ENCODE data around the gene MYLK. TPM values are rescaled to one million over a fixed set of nuclear protein-coding genes. Genes with fewer than 3 reads are reported as not detected.
A peak's percentile ranks its signal among the peaks of the same experiment; 100 is the strongest.

The MYLK gene
- total RNA-seq, 1 donor from 2014 or later: 81.4 TPM

DNA sequence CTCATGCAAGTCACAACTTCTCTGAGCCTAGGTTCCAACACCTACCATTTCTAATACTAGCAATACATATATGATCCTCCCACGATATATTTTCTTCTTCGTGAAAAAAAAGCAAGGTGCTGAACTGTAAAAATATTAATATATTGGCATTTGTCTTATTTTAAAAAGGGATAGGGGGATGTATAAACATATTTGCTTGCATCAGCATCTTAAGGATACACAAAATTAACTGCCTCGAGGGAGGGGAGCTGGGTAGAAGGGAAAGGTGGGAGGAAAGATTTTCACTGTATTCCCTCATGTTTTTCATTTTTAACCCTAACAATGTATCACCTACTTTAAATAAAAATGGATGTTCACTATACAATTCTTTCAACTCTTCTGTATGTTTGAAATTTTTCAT is 300.6 kb downstream of the MYLK start:
- TF ChIP-seq, protein P1, sequence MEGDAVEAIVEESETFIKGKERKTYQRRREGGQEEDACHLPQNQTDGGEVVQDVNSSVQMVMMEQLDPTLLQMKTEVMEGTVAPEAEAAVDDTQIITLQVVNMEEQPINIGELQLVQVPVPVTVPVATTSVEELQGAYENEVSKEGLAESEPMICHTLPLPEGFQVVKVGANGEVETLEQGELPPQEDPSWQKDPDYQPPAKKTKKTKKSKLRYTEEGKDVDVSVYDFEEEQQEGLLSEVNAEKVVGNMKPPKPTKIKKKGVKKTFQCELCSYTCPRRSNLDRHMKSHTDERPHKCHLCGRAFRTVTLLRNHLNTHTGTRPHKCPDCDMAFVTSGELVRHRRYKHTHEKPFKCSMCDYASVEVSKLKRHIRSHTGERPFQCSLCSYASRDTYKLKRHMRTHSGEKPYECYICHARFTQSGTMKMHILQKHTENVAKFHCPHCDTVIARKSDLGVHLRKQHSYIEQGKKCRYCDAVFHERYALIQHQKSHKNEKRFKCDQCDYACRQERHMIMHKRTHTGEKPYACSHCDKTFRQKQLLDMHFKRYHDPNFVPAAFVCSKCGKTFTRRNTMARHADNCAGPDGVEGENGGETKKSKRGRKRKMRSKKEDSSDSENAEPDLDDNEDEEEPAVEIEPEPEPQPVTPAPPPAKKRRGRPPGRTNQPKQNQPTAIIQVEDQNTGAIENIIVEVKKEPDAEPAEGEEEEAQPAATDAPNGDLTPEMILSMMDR (conservative IDR thresholded peaks at IDR 0.05; ENCODE audit: low read depth, low read length): no peak
- peak overlapping the region; percentile 83 for H3K4me3 ChIP-seq (ENCODE audit: low read depth, low read length)
- no peak for DNase-seq (ENCODE audit: low read depth)

DNA sequence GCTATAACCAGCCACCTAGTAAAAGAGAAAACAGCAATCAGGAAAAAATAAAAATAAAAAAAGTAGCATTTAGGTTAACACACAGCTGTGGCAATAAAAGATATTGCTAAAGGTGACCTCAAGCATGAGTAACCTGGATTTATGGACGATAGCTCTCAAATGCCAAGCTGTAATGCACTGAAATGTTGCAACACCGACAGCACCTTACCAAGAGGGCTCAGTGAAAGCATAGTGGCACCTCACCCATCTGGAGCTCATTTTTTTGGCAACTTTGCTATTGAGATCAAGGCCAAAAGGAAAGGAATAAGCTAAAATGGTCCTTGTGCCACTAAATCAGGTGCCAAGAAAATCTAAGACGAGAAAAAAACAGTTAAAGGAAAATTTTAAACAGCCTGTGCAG is 301.8 kb downstream of the MYLK start:
- TF ChIP-seq, protein P1 (conservative IDR thresholded peaks at IDR 0.05; ENCODE audit: low read depth, low read length): no peak
- DNase-seq (ENCODE audit: low read depth): no peak
- H3K4me3 ChIP-seq (ENCODE audit: low read depth, low read length): no peak overlapping the region

DNA sequence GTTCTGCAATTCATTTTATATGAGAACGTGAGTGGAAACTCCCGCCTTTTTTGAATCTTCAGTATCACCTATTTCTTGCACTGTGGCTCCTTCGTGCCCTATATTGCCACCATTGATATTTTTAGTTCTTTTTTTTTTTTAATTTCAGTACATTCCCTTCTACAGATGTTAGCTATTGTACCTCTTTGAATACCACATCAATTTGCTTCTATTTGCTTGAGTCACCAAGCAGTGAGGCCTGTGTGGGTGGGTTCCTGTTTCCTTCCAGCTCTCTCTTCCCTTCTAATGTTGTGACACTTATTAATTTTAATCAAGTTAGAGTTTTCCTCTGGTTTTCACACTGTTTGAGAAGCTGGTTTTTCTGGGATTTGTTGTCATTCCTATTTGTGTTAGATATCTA is 308.0 kb downstream of the MYLK start:
- TF ChIP-seq, protein P1 (conservative IDR thresholded peaks at IDR 0.05; ENCODE audit: low read depth, low read length): no peak
- H3K4me3 ChIP-seq (ENCODE audit: low read depth, low read length): no peak overlapping the region
- DNase-seq (ENCODE audit: low read depth): no peak

GRCh38 chr3:123571973-123572365 is 312.2 kb downstream of the MYLK start:
- TF ChIP-seq, protein P1 (conservative IDR thresholded peaks at IDR 0.05; ENCODE audit: low read depth, low read length): no peak
- no peak overlapping the region for H3K4me3 ChIP-seq (ENCODE audit: low read depth, low read length)
- DNase-seq (ENCODE audit: low read depth): no peak

- no peak overlapping the region for H3K4me3 ChIP-seq (ENCODE audit: low read depth, low read length)
- no peak for DNase-seq (ENCODE audit: low read depth)
- TF ChIP-seq, protein P1 (conservative IDR thresholded peaks at IDR 0.05; ENCODE audit: low read depth, low read length): no peak
Measured at GRCh38 chr3:123571264-123571972, 312.7 kb downstream of the MYLK start.

GRCh38 chr3:123568875-123569274 is 315.3 kb downstream of the MYLK start:
- no peak overlapping the region for H3K4me3 ChIP-seq (ENCODE audit: low read depth, low read length)
- DNase-seq (ENCODE audit: low read depth): no peak
- TF ChIP-seq, protein P1 (conservative IDR thresholded peaks at IDR 0.05; ENCODE audit: low read depth, low read length): no peak

GRCh38 chr3:123568034-123568433 is 316.1 kb downstream of the MYLK start:
- TF ChIP-seq, protein P1 (conservative IDR thresholded peaks at IDR 0.05; ENCODE audit: low read depth, low read length): no peak
- no peak overlapping the region for H3K4me3 ChIP-seq (ENCODE audit: low read depth, low read length)
- DNase-seq (ENCODE audit: low read depth): no peak
